NOMO-1 (cell line): ENCODE measurements around the gene MGAT4A.

Experiments
- DNase-seq, 2 experiments: peaks; one replicate each; lab custom pipeline; 2025; ENCODE audit not compliant: unreplicated experiment in 2 of 2; lab: John Stamatoyannopoulos, UW

MGAT4A gene

GRCh38 chr2:98731041-98731893 lies at the start of gene MGAT4A:
MGAT4A (minus strand) TSS chr2:98731132; CDS start chr2:98726332, 4,800 bp downstream.
- DNase-seq, result peak; percentile 36 to 71

DNA sequence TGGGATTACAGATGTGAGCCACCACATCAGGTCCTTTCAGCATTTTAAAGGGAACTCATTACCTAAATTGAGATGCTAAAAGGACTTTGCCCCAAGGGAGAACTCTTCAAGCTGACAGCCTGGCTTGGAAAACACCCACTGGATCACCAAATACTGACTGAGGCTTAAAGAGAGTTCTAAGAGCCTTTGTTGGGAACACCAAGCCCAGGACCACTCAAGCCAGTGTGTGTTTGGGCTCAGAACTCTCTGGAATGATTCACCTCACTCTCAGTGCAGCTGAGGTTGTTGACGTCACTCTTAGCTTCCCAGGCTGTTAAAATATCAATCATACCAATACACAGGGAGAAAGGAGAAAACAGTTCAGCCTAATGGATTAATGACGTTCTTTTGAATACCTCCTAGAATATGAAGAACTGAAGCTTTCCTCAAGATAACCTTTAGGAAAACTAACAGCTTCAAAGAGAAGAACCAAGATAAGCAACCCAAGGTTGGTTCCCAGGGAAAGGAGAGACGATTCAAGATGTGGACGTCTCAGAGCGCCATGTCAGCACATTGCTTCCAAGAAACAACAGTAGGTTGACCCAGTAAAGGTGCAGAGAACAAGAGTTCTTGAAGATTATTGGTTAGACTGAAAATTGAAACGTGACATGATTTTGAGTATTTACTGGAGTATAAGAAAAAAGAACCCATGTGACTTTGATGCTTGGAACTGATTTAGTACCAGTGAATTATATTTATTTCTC lies 48.0 kb upstream of the MGAT4A start:
- no peak for DNase-seq

DNA sequence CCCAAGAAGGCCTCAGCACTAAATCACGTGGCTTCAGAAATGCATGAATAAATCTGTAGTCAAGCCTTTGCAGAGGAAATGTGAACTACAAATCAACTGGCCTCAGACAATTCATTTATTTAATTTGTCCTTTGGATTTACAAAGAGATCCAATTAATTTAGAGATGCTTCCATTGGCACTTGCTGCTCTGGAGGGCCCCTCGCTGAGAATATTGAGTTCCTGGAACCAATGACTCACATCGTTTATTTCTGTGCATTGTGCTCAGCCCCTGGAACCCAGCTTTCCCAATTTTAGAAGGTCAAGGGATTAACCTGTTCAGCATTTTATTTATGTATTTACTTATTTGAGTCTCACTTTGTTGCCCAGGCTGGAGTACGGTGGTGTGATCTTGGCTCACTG lies 47.2 kb upstream of the MGAT4A start:
- no peak for DNase-seq

GRCh38 chr2:98777710-98778109 lies 46.8 kb upstream of the MGAT4A start:
- DNase-seq, result no peak

DNA sequence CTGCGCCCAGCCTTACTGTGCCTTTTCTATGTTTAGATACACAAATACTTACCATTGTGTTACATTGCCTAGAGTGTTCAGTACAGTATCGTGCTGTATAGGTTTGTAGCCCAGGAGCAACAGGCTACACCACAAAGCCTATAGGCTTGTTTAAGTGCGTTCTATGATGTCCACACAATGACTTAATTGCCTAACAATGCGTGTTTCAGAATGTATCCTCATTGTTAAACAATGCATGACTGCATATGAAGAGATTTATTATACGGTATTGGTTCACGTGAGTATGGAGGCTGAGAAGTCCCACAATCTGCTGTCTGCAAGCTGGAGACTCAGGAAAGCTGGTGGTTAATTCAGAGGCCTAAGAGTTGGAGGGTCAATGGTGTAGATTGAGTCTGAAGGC lies 46.1 kb upstream of the MGAT4A start:
- DNase-seq, result no peak

- DNase-seq, result no peak
Observed at GRCh38 chr2:98776136-98776535, 45.2 kb upstream of the MGAT4A start.

GRCh38 chr2:98775146-98775986 lies 44.4 kb upstream of the MGAT4A start:
- DNase-seq, result no peak

GRCh38 chr2:98773907-98774306 lies 43.0 kb upstream of the MGAT4A start:
- no peak for DNase-seq

DNA sequence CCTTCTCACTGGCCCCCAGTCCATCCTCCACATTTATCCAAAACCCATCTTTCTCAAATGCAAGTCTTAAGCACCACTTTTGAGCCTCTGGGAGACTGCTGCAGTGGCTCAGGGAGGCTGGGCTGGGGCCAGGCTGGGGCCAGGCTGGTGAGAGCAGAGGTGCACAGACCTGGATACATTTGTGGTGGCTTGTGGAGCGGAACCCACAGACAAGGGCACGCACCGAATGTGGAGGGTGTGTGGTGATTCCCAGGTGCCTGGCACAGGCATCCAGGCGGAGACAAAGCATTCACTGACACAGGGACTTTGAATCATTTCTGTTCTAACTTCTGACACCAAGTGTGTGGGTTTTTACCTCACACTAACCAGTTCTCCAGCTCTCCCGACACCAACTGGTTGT lies 42.2 kb upstream of the MGAT4A start:
- DNase-seq, result no peak

DNA sequence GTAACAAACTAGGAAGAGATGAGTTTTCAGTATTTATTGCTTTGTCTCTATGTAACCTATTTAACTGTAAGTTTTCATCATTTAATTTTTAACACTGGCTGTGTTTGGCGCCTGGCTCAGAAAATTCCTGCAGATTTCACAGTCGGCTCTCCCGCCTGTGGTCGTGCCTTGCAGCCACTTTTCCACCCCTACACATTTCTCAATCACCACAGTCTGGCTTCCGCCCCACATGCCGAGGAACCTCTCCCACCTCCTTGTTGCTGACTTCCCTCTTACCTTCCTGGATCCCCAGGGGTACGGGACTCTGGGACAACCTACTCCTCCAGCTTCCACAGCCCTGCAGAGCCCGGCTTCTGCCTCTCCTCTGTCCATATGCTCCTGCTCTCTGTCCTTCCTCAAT lies 41.6 kb upstream of the MGAT4A start:
- DNase-seq, result no peak

- DNase-seq, result peak; percentile 17 to 60
Observed at GRCh38 chr2:98771721-98772524, 41.0 kb upstream of the MGAT4A start.

DNA sequence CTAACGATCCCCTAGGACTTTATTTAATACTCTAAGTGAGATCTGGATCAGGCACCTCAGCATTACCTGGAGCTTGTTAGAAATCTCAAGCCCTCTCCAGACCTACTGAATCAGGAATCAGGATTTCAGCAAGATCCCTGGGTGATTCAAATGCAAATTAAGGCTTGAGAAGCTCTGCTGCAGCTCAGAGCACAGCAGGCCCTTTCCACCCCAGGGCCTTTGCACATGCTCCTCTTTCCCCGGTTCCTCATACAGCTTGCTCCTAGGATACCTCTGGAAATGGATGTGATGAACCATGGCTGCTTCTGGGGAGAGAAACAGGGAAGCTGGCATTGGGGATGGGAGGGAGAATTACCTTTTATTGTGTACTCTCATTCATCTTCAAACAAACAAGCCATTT lies 40.3 kb upstream of the MGAT4A start:
- DNase-seq, result no peak

DNA sequence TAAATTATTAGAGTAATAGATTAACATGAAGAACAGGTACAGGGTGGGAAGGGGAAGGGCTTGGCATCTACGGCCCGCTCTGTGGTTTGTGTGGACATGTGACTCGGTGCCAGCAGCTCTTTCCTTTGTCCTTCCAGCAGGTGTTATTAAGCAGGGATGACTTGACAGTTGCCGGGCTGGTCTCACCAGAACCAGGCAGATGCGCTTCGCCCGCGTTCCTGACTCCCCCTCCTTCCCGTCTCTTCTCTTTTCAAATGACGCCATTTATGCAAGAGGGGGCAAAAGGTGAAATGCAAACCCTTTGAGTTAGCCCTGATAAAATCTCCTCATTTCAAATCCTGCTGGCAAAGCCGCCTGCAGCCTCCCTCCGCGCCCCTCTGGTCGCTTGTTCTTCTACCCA lies 38.9 kb upstream of the MGAT4A start:
- DNase-seq, result no peak

DNA sequence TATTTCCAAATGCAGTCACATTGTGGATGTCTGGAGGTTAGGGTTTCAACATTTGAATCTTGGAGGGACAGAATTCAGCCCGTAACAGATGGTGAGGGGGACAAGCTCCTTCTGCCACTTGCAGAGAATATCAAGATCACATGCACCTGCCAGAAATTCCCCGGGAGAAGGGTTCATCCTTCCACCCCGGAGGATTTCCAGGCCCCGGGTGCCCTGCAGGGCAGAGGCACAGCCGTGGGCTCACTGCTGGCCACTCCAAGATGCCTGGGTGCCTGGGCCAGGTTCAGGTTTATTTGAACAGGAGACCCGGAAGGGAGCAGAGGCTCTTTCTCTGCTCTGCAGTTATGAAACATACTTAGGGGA lies 38.2 kb upstream of the MGAT4A start:
- DNase-seq, result no peak

GRCh38 chr2:98768384-98769113 lies 37.6 kb upstream of the MGAT4A start:
- DNase-seq, result no peak

DNA sequence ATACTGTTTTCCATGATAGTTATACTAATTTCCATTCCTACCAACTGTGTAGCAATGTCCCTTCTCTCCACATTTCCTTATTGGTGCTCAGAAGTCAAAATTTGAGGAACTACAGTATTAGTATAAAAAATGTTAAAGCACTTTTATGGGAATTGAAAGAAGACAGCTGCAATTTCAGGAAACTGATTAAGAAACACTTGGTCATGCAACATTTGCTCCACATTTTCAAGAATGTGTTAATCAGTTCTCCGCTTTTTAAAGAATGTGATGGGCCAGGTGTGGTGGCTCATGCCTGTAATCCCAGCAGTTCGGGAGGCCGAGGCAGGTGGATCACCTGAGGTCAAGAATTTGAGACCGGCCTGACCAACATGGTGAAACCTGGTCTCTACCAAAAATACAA lies 33.6 kb upstream of the MGAT4A start:
- peak; percentile 69 to 82 for DNase-seq

- DNase-seq, result no peak
Observed at GRCh38 chr2:98763209-98763951, 32.4 kb upstream of the MGAT4A start.

DNA sequence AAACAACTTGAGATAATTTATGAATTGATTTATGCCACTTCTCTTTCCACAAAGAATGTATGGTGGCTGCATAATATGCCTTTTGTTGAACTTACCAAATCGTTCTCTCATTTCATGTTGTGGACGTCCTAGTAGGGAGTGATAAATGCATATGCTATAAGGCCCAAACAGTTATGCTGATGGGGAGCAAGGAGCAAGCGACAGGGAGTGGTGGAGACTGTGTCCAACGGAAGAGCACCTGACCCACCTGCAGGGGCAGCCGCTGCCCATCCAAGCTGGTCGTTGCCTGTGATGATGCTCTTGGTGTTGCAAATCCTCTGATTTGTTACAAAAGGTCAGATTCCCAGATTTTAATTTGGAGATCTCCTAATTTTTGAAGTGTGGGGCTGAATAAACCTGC lies 31.0 kb upstream of the MGAT4A start:
- no peak for DNase-seq

DNA sequence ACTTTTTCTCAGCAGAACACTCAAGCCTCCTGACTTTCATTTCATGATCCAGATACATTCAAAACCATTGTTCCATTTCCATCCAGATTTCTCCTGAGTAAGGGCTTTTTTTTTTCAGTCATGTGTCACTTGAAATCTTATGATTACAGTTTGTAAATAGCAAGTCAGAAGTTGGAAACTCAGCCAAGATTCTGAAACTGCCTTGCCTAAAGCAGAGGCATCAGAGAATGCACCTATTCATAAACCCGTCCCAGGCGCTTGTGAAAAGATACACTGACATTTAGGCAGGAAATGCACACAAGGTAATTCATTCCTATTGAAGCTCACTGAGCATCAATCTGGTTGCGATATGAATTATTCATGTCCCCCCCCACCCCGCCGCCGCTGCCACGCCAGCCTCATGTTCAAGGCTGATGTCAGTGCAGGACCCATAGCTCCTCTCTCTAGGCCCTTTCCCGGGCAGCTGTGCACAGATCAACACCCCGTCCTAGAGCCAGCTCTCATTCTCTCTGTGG lies 30.4 kb upstream of the MGAT4A start:
- DNase-seq, result no peak
